ENCODE data around the gene EIF4EBP2.

EIF4EBP2 gene, protein sequence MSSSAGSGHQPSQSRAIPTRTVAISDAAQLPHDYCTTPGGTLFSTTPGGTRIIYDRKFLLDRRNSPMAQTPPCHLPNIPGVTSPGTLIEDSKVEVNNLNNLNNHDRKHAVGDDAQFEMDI

DNA sequence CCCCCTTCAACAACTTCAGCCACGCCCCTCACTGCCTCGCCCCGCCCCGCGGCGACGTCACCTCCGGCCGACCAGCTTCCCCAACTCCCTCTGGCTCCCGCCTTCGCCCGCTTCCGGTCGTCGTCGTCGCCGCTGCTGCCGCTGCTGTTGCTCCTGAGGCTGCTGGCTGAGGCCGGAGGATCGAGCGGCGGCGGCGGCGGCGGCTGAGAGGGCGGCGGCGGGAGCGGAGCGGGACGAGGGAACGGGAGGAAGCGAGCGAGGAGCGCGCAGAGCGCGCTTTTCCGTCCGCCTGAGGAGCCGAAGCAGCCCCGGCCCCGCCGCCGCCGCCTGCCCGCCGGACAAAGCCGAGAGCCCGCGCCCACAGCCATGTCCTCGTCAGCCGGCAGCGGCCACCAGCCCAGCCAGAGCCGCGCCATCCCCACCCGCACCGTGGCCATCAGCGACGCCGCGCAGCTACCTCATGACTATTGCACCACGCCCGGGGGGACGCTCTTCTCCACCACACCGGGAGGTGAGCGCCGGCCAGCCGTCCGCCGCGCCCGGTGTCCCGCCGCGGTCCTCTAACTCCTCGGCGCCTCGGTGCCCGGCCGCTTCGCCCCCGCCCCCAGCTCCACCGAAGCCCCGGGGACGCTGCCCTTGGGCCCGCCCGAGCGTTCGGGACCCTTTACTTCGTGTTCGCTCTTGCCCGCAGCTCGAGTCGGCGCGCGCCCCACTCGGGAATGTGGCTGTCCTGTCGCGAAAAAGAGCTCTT is at the start of gene EIF4EBP2:
Gene EIF4EBP2 (plus strand): TSS at position 110 of the 751 bp plus-strand sequence. CDS start 257 bp downstream, at position 367.
- DNase-seq, result peak; percentile 99

DNA sequence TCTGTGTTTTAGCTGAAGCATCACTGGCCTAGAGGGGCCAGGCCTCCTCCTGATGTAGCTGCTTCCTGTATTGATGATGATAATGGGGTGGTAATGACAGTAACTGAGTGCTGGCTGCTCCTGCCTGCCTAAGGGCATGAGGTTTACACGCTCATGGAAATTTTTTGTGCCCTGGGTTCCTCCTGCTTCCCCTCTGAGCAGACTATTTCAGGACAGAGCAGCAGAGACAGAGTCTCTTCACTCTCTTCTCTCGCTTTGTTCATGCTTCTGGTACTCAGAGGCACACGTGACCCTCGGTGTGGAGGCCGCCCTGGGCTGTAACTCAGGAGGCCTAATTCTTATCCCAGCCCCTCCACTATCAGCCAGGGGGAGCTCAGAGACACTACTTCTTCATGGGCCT is 49.4 kb upstream of the EIF4EBP2 start:
- no peak for DNase-seq

DNA sequence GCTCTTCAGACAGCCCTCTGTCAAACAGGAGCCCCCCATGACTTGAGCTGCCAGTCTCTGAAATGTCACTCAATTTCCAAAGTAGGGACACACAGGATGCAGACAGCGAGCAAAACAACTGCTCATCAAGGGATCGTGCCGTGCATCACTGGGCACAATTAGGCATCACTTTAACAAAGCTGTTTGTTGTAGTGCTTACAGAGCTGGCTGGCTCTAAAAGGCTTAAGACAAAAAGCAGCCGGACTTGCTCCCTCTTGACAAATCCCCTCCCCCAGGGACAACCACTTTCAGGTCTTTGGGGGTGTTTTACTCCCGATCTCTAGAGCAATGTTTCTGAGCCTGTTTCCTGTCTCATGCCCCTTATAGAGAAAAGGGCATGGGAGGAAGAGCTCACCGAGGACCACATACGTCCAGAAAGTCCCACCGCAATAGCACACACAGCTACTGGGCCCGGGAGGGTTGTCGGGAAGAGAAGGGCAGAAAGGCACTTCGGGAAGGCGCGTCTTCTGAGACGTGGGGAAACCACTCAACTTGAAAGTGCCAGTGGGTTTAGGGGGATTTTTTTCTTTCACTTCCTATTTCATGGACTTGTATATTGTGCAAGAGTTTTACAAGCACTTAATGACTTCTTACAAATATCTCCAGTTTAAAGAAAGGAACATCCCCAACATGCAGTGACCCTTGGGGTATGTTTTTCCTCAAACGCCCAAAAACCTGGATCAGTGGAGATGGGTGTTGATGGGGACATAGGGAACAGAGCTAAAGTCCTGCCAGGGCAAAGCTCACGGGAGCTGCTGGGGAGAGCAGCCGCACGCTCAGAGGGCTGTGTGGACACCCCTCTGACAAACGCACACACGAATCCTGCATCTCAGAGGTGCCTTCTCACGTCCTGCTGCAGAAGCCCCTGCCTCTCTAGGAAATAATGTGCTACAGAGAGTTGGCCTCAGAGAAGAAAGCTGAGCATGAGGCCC is 48.6 kb upstream of the EIF4EBP2 start:
- DNase-seq, result peak; percentile 14

DNA sequence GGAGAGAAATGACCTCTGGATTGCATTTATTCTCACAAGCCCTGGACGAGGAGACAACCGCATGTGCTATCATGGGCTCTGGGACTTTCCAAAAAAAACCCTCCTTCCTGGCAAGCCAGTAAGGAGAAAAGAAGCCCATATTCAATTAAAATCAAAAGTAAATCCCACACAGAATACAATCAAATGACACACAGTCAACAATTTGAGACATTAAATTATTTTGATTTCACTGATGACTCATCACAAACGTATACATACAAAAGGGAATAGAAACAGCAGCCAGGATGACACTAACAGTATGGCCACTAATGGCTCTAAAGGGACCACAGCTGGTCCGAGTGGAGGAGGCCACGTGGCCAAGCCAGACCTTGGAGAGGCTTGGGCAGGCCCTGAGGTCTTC is 46.4 kb upstream of the EIF4EBP2 start:
- DNase-seq, result no peak

DNA sequence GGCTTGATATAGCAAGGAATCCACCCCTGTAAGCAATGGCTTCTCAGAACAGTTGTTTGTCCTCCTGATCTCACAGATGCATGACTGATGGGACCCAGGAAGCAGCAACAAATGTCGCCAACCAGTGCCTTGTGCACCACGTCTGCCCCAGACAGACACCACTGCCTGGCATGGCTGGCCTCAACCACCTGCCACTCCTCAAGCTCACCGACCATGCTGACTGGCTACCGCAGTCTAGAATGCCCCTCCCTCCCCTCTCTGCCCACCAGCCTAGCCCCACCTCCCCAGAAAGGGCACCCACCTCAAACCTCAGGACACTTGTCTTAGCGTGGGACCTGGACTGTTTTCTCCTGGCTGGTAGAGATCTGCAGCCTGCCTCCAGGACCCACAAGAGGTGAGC is 45.5 kb upstream of the EIF4EBP2 start:
- DNase-seq, result no peak

DNA sequence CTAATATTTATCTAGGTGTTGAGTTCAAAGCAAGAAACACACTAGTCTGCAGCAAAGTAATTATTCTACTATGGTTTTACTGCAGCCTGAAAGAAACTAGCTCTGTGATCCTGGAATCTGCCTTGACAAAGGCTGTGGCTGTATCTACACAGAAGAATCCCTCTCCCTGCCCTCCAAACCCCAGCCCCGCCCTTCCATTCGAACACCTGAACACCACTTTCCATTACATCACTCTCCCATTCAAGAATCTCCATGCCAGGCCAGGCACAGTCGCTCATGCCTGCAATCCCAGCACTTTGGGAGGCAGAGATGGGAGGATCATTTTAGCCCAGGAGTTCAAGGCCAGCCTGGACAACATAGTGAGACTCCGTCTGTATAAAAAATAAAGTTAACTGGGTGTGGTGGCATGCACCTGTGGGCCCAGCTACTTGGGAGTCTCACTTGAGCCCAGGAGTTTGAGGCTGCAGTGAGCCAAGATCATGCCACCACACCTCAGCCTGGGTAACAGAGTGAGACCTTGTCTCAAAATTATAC is 44.9 kb upstream of the EIF4EBP2 start:
- DNase-seq, result no peak

DNA sequence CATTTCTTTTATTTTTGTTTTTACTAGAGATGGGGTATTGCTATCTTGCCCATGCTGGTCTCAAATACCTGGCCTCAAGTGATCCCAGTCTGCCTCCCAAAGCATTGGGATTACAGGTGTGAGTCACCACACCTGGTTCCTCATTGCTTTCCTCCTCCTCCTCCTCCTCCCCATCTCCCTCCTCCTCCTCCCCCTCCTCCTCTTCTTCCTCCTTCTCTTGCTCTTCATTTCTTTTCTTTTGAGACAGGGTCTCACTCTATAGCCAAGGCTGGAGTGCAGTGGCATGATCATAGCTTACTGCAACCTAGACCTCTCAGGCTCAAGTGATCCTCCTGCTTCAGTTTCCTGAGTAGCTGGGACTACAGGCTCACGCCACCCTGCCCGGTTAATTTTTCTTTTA is 43.7 kb upstream of the EIF4EBP2 start:
- no peak for DNase-seq

DNA sequence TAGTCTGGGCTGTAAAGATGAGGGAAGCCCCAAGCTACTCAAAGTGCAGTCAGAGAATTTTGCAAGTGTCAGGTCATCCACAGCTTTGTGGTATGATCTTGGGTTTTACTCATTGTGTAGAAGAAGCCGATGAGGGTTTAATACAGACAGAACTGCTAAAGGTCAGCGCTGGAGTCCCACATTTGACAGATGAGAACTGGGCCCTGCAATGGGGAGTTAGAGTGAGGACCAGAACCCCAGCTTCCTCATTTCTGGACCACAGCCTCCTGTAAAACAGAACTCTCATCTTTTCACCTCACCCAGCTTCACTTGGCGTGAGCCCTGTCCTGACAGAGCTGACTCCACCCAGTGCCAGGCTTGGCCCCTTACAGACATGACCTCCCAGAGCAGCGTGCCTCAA is 41.6 kb upstream of the EIF4EBP2 start:
- DNase-seq, result no peak

DNA sequence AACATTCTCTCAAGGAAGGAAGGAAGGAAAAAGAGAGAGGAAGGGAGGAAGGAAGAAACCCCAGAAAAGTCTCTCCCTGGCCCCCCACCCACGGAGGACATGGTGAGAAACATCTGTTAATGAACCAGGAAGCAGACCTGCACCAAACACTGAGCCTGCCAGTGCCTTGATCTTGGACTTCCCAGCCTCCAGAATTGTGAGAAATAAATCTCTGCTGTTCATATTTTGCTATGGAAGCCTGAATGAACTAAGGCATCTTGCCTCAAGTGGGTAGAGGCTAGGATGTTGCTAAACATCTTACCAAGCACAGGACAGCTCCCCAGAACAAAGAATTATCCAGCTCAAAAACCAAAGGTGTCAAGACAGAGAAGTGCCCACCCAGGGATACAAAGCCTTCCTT is 40.7 kb upstream of the EIF4EBP2 start:
- no peak for DNase-seq

DNA sequence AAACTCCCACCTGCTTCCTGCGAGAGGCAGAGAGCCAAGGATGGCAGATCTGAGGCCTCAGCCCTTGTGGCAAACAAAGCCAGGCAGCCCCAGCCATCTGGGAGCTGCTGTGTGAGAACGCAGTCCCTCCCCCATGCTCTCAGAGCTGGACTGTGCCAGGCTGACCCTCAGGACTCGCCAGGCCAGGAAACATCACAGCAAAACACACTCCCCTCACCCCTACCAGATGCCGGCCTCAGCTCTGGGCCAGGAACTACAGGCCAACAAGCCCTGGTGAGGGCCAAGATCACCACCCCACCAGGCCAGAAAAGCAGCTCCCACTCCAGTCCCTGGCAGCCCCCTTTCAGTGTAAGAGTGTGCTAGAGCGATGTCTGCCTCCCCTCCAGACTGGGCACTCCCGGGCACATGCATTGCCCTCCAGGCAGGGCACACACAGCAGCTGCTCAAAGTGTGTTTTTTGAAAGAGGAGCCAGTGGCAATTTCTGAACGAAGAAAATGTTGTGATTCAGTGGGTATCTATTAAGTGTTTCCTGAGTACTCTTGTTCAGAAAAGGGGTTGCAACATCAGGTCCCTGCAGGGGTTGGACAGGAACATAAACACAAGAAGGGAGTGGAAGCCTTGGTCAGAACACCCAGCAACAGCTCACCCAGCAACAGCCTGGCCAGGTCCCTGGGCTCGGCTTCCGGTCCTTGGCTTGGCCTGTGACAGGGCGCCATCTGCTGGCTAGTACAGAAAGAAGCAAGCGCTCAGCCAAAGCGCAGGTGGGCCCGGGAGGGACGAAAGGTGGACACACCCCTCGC is 39.8 kb upstream of the EIF4EBP2 start:
- peak; percentile 86 for DNase-seq

DNA sequence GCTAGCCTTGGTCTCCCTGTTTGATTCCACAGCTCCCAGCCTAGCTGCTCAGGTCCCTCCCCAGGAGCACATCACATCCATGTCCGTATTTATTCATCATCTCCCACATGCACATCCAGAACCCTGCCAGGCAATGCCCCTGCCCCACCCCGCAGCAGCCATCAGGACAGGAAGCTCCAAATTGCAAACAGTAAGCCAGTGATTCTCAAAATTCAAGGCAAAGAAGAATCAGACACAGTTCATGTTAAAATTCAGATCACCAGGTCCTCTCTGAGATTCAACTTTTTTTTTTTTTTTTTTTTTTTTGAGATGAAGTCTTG is 39.2 kb upstream of the EIF4EBP2 start:
- DNase-seq, result no peak

DNA sequence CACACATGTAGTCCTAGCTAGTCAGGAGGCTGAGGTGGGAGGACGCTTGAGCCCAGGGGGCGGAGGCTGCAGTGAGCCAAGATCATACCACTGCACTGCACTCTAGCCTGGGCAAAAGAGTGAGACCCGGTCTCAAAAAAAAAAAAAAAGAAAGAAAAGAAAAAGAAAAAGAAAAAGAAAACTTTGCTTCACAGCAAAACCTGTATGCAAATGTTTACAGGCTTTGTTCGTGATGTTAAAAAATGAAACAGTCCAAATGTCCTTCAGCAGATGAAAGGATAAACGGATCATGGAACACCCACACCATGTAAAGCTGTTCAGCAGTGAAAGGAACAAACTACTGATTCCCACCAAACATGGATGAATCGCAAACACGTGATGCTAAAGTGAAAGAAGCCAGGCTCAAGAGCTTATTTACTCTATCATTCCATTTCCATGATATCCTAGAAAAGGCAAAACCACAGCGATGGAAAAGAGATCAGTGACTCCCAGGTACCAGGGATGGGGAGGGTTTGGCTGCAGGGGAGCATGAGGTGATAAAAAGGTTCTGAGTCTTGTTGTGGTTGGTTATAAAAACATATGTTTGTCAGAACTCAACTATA is 36.6 kb upstream of the EIF4EBP2 start:
- DNase-seq, result no peak

DNA sequence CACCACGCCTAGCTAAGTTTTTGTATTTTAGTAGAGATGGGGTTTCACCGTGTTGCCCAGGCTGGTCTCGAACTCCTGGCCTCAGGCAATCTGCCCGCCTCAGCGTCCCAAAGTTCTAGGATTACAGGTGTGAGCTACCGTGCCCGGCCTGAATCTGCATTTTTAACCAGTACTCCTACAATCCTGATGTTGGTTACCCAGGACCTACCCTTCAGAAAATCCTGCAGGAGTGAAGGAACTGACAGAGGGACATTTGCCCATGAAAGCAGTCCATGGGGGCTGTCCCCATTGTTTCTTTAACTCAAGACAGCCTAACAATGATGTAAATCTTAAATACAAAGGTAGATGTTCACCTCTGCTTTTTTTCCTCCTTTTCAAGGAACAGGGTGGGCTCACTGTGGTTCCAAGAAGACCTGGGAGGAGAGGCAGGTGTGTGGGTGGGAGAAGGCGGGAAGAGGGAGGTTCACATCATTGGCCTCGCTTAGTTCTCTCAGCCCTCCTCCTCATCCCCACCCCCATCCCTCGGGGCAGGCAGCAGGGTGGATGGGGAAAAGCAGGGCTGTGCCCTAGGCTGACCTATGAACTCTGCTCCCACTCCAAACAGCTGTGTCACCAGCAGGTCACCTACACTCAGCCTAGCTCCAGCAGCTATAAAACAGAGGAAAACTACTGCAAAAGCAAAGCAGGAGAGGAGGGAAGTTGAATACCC is 35.0 kb upstream of the EIF4EBP2 start:
- DNase-seq, result no peak

DNA sequence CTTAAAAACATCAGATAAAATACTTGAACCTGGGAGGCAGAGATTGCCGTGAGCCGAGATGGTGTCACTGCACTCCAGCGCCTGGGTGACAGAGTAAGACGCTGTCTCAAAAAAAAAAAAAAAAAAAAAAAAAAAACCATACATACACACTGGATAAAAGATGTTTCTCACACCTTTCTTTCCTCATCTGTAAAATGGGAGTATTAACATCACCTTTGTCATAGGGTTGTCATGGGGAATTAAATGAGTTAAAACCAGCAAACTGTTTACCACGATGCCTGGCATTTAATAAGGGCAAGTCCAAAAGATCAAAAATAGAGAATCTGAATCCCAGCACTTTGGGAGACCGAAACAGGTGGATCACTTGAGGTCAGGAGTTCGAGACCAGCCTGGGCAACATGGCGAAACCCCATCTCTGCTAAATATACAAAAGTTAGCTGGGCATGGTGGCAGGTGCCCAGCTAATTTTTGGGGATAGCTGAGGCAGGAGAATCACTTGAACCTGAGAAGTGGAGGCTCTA is 34.4 kb upstream of the EIF4EBP2 start:
- no peak for DNase-seq

DNA sequence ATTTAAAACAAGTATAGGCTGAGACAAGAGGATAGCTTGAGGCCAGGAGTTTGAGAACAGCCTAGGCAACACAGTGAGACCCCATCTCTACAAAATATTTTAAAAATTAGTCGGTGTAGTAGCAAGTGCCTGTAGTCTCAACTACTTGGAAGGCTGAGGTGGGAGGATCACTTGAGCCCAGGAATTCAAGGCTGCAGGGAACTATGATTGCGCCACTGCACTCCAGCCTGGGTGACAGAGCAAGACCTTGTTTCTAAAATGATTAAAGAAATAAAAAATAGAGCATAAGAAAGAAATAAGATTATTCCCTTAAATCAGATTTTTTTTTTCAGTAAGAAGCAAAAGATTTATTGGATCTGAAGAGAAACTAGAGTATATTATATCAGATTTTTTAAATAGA is 33.2 kb upstream of the EIF4EBP2 start:
- no peak for DNase-seq

DNA sequence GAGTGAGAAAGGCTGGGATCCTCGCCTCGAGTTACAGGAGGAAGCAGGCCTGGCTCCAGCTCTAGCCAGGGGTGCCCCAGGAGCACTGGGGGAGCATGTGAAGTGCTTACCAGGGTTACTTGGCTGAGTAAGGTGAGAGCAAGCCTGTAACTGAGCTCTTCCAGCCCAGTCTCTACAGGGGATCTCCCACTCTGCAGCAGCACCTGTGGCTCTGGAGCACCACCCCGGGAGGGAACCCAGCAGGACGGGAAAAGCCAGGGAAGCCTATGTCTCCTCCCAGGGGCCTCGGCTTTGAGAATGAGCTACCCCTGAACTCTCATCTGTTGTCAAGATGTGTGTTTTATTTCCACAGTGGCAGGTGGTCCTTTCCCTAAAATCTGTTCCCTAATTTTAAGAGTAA is 32.1 kb upstream of the EIF4EBP2 start:
- DNase-seq, result no peak

DNA sequence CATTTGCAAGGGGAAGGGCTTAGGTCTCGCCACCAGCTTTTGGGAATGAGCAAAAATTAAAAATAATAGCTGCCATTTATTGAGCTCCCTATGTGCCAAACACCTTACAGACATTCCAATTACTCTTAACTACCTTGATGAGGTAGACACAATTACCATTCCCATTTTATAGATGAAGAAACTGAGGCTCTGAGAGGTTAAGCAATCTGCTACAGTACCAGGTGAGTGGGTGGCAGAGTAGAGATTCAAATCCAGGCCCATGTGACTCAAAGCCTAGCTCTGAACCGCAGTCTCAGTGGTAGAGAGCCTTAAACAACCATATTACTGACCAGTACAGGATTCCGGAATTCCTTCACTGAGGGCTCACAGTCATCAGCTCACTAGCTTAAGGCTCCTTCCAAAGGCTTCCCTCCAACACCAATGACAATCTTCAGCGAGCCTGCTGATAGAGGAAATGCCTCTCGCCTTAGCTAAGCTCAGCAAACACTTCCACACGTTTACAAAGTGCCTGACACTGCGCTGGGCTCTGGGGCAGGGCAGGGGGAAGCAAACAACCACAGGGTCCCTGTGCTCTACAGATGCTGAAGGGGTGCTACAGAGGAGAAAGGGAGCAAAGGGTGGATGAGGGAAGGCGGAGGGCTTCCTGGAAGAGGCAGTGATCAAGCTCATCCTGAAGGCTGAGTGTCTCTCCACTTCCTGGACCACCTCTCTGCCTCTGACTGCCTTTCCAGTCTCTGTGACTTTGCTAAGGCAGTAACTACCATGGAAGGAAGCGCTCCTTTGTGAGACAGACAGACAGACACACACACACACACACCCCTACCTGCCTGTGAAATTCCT is 28.9 kb upstream of the EIF4EBP2 start:
- DNase-seq, result no peak

DNA sequence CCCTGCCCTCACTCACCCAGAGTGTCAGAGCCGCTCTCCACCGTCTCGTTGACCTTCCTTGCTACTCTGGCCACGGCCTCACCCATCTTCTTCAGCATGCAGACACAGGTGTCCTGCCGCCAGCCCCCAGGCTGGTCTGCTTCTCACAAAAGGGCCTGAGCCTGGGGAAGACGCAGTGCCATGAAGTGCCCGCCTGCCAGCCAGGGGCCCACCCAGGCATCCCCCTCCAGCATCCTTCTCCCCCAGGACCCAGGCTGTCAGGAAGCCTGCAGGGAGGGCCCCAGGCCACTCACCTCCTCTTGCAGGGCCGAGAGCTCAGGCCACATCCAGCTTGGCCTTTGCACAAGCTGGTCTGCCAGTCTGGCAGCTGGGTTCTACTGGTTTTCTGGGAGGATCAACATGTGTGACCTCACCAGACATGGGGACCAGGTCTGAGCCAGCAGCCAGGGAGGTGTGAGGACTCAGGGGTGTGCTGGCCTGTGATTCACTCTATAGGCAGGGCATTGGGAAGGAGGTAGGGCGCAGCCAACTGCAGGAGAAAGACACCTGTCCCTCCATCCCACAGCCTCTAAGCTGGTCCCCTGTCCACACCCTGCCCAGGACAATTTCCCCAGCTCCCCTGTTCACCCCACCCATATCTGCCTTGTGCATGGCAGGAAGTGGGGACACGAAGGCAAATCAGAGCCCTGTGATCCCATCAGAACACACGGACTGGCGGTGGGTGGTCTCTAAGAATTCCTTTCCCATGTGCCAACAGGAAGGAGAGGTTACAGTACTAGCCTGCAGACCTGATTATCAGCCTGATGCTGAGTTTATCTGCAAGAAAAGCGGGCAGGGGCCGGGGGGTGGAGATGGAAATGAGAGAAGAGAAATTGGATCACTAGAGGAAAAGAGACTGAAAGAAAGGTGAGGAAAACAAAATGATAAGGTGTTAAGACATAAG is 27.2 kb upstream of the EIF4EBP2 start:
- no peak for DNase-seq

DNA sequence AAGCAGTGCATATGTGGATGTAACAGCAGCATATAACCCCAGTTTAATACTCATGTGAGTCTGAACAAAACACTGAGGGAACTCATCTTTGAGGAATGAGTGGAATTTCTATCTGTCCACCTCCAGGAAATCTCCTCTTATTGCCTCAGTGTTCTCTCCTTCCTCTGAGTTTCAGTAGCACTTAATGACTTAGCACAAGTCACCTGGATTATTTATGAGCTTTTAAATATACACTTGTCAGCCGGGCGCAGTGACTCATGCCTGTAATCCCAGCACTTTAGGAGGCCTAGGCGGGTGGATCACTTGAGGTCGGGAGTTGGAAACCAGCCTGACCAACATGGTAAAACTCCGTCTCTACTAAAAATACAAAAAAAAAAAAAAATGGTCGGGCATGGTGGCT is 25.8 kb upstream of the EIF4EBP2 start:
- no peak for DNase-seq
